Activated naive CD4-positive, alpha-beta T cell treated with anti-CD3 and anti-CD28 coated beads, Interleukin-2, amount 50 U/mL, for 24 hours (primary cell): ENCODE results near the gene SYNE3.

Source experiments
- H3K27ac Mint-ChIP-seq: one replicate; pipeline ENCODE4 v1.8.0; 2021; ENCODE audit warnings: mild to moderate bottlenecking, mixed read lengths
- H3K27me3 Mint-ChIP-seq: one replicate; pipeline ENCODE4 v1.8.0; 2021; ENCODE audit warnings: mixed read lengths
- H3K36me3 Mint-ChIP-seq: one replicate; pipeline ENCODE4 v1.8.0; 2021; ENCODE audit warnings: mixed read lengths
- H3K4me1 Mint-ChIP-seq: one replicate; pipeline ENCODE4 v1.8.0; 2021; ENCODE audit warnings: mixed read lengths
- H3K4me3 Mint-ChIP-seq: one replicate; pipeline ENCODE4 v1.8.0; 2021; ENCODE audit warnings: mild to moderate bottlenecking, mixed read lengths
- H3K9me3 Mint-ChIP-seq: one replicate; pipeline ENCODE4 v1.8.0; 2021; ENCODE audit warnings: mixed read lengths

The SYNE3 gene

GRCh38 chr14:95468448-95469133 is 47.9 kb downstream of the SYNE3 start:
- no peak overlapping the region for H3K27ac Mint-ChIP-seq
- no peaks in the 10 kb centered on the region for H3K27me3 Mint-ChIP-seq

GRCh38 chr14:95467657-95468056 is 48.8 kb downstream of the SYNE3 start:
- H3K4me1 Mint-ChIP-seq: peaks cover 48% of the 10 kb centered on the region
- no peaks in the 10 kb centered on the region for H3K27me3 Mint-ChIP-seq
- H3K27ac Mint-ChIP-seq: no peak overlapping the region
- H3K9me3 Mint-ChIP-seq: no peaks in the 10 kb centered on the region
- H3K4me3 Mint-ChIP-seq: no peak overlapping the region
- peaks cover 13% of the 10 kb centered on the region for H3K36me3 Mint-ChIP-seq

More at GRCh38 chr14:95468448-95469133, 47.9 kb downstream of the SYNE3 start:
- Mint-ChIP-seq H3K4me1 (peaks cover 48% of the 10 kb centered on the region), H3K9me3 (no peaks in the 10 kb centered on the region), H3K36me3 (peaks cover 13% of the 10 kb centered on the region), H3K4me3 (no peak overlapping the region)

- Mint-ChIP-seq H3K36me3 (peaks cover 13% of the 10 kb centered on the region), H3K4me1 (peaks cover 50% of the 10 kb centered on the region), H3K4me3 (no peak overlapping the region), H3K27ac (no peak overlapping the region), H3K27me3 (no peaks in the 10 kb centered on the region), H3K9me3 (no peaks in the 10 kb centered on the region)
Observed at GRCh38 chr14:95467232-95467631, 49.2 kb downstream of the SYNE3 start.
